ENCODE measurements around the gene GHDC. TPM values are rescaled to one million over a fixed set of nuclear protein-coding genes. Genes with fewer than 3 reads are reported as not detected.
A peak's percentile ranks its signal among the peaks of the same experiment; 100 is the strongest.

GHDC gene
- total and polyA plus RNA-seq, 2 of the 13 experiments (the other 11 are each of a cell fraction or from before 2014, with no cell fraction given): 15.4 to 22.5 TPM

DNA sequence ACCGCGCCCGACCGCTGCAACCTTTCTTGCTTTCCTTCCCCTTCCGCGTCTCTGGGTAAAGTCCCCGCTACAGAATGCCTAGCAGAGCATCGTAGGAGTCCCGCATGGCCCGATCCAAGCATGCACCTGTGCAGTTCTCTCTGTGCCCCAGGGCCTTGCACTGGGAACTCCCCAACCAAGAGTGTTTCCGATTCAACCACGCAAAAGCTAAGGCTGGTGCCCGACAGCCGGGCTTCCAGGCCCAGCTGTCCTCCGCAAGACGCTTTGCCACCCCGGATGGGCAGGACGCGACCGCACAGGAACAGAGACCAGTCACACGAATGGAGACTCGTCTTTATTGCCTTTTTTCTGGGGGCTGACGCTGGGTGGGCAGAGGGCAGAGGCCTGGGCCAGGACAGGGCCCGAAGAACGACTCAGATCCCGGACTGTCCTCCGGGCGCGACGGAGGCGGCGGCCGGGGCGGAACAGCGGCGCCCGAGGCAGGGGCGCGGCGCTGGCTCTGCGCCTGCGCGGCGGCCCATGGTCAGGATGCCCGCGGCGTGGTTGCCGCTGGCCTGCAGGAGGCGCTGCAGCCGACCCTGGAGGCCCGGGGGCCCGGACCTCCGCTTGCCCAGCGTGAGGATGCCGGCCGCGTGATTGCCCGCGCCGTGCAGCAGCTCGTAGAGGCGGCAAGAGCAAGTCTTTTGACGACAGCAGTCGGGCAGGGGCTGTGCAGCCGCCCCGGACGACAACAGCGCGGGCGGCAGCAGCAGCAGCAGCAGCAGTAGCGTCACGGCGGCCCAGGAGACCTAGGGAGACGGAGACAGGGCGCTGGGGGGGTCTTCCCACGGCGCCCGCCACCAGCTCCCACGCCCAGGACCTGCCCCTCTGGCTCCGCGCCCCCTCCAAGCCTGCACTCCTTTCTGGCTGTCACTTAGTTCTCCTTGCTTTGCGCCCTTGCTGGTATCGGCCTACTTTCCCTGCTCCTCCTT, 10.3 kb downstream of the GHDC start (continued):
- TF ChIP-seq, protein P1, sequence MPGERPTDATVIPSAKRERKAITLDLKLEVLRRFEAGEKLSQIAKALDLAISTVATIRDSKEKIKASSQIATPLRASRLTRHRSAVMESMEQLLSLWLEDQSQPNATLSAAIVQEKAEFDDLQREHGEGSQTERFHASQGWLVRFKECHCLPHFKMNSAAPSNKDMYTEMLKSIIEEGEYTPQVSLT (CRISPR knock-in tag; IDR thresholded peaks at IDR 0.05; ENCODE audit: borderline replicate concordance, low read depth): no peak; the same call in 1 of the 2 replicates
- TF ChIP-seq PITX1 (CRISPR knock-in tag; IDR thresholded peaks at IDR 0.05) (peak; percentile 48; the same call in 1 of the 2 replicates), TCF12 (IDR thresholded peaks at IDR 0.05) (no peak), TCF12 (CRISPR knock-in tag; IDR thresholded peaks at IDR 0.05) (no peak), EEA1 (CRISPR knock-in tag; IDR thresholded peaks at IDR 0.05; ENCODE audit: borderline replicate concordance) (no peak; the same call in 1 of the 2 replicates), TCF7 (IDR thresholded peaks at IDR 0.05; ENCODE audit: low read depth) (no peak), PPARG (CRISPR knock-in tag; conservative IDR thresholded peaks at IDR 0.05) (peak; percentile 46), HDAC2 (CRISPR knock-in tag; IDR thresholded peaks at IDR 0.05) (peak; percentile 57; the same call in 1 of the 2 replicates)
- TF ChIP-seq, protein P2, sequence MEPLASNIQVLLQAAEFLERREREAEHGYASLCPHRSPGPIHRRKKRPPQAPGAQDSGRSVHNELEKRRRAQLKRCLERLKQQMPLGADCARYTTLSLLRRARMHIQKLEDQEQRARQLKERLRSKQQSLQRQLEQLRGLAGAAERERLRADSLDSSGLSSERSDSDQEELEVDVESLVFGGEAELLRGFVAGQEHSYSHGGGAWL (CRISPR knock-in tag; IDR thresholded peaks at IDR 0.05): peak; percentile 74; the same call in 1 of the 2 replicates
- TF ChIP-seq, protein P3, sequence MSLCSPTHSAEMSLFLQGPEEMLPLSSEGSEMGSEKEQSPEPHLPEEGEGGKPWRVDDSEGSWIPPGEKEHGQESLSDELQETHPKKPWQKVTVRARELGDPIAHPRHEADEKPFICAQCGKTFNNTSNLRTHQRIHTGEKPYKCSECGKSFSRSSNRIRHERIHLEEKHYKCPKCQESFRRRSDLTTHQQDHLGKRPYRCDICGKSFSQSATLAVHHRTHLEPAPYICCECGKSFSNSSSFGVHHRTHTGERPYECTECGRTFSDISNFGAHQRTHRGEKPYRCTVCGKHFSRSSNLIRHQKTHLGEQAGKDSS (CRISPR knock-in tag; IDR thresholded peaks at IDR 0.05; ENCODE audit: borderline replicate concordance, low read depth): peak; percentile 70; the same call in 1 of the 2 replicates
- TF ChIP-seq, protein P4, sequence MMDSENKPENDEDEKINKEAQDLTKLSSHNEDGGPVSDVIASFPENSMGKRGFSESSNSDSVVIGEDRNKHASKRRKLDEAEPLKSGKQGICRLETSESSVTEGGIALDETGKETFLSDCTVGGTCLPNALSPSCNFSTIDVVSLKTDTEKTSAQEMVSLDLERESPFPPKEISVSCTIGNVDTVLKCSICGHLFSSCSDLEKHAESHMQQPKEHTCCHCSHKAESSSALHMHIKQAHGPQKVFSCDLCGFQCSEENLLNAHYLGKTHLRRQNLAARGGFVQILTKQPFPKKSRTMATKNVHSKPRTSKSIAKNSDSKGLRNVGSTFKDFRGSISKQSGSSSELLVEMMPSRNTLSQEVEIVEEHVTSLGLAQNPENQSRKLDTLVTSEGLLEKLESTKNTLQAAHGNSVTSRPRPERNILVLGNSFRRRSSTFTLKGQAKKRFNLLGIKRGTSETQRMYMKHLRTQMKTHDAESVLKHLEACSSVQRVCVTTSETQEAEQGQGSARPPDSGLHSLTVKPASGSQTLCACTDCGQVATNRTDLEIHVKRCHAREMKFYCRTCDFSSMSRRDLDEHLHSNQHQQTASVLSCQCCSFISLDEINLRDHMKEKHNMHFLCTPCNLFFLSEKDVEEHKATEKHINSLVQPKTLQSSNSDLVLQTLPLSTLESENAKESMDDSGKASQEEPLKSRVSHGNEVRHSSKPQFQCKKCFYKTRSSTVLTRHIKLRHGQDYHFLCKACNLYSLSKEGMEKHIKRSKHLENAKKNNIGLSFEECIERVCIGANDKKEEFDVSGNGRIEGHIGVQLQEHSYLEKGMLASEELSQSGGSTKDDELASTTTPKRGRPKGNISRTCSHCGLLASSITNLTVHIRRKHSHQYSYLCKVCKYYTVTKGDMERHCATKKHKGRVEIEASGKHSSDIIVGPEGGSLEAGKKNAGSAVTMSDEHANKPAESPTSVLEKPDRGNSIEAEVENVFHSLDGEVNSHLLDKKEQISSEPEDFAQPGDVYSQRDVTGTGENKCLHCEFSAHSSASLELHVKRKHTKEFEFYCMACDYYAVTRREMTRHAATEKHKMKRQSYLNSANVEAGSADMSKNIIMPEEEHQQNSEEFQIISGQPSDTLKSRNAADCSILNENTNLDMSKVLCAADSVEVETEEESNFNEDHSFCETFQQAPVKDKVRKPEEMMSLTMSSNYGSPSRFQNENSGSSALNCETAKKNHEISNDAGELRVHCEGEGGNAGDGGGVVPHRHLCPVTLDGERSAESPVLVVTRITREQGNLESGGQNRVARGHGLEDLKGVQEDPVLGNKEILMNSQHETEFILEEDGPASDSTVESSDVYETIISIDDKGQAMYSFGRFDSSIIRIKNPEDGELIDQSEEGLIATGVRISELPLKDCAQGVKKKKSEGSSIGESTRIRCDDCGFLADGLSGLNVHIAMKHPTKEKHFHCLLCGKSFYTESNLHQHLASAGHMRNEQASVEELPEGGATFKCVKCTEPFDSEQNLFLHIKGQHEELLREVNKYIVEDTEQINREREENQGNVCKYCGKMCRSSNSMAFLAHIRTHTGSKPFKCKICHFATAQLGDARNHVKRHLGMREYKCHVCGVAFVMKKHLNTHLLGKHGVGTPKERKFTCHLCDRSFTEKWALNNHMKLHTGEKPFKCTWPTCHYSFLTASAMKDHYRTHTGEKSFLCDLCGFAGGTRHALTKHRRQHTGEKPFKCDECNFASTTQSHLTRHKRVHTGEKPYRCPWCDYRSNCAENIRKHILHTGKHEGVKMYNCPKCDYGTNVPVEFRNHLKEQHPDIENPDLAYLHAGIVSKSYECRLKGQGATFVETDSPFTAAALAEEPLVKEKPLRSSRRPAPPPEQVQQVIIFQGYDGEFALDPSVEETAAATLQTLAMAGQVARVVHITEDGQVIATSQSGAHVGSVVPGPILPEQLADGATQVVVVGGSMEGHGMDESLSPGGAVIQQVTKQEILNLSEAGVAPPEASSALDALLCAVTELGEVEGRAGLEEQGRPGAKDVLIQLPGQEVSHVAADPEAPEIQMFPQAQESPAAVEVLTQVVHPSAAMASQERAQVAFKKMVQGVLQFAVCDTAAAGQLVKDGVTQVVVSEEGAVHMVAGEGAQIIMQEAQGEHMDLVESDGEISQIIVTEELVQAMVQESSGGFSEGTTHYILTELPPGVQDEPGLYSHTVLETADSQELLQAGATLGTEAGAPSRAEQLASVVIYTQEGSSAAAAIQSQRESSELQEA (CRISPR knock-in tag; IDR thresholded peaks at IDR 0.05; ENCODE audit: not compliant biosample characterization): peak; percentile 56
- TF ChIP-seq, protein P5, sequence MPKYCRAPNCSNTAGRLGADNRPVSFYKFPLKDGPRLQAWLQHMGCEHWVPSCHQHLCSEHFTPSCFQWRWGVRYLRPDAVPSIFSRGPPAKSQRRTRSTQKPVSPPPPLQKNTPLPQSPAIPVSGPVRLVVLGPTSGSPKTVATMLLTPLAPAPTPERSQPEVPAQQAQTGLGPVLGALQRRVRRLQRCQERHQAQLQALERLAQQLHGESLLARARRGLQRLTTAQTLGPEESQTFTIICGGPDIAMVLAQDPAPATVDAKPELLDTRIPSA (CRISPR knock-in tag; IDR thresholded peaks at IDR 0.05; ENCODE audit: borderline replicate concordance): peak; percentile 61; the same call in 1 of the 2 replicates
